ENCODE results near the gene FDXR. TPM values are rescaled to one million over a fixed set of nuclear protein-coding genes. Genes with fewer than 3 reads are reported as not detected.

Gene FDXR
- total and polyA plus RNA-seq, 9 of the 15 experiments (the other 6 are each of a cell fraction or from before 2014, with no cell fraction given), result 0.89 to 70.7 (median 30.9) TPM

DNA sequence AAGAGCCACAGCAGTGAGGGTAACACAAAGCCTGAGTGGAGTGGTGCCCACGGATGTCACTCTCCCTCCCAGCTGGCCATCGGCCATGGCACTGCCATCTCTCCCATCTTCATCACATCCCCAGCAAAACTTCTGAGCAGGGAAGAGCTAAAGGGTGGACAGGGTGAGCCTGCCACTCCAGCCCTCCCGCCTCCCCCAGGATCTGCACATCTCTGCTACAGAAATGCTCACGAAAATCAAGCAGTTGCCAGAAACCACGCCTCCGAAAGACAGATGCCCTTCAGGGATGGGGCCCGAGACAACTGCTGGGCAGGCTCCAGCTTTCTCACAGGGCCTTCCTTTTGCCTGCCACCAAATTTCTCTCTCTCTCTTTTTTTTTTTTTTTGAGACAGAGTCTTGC lies 16.7 kb downstream of the FDXR start:
- H3K79me2 ChIP-seq (ENCODE audit: control insufficient read depth, insufficient read depth, low read length), result no peaks in the 10 kb centered on the region
- TF ChIP-seq, protein P1, sequence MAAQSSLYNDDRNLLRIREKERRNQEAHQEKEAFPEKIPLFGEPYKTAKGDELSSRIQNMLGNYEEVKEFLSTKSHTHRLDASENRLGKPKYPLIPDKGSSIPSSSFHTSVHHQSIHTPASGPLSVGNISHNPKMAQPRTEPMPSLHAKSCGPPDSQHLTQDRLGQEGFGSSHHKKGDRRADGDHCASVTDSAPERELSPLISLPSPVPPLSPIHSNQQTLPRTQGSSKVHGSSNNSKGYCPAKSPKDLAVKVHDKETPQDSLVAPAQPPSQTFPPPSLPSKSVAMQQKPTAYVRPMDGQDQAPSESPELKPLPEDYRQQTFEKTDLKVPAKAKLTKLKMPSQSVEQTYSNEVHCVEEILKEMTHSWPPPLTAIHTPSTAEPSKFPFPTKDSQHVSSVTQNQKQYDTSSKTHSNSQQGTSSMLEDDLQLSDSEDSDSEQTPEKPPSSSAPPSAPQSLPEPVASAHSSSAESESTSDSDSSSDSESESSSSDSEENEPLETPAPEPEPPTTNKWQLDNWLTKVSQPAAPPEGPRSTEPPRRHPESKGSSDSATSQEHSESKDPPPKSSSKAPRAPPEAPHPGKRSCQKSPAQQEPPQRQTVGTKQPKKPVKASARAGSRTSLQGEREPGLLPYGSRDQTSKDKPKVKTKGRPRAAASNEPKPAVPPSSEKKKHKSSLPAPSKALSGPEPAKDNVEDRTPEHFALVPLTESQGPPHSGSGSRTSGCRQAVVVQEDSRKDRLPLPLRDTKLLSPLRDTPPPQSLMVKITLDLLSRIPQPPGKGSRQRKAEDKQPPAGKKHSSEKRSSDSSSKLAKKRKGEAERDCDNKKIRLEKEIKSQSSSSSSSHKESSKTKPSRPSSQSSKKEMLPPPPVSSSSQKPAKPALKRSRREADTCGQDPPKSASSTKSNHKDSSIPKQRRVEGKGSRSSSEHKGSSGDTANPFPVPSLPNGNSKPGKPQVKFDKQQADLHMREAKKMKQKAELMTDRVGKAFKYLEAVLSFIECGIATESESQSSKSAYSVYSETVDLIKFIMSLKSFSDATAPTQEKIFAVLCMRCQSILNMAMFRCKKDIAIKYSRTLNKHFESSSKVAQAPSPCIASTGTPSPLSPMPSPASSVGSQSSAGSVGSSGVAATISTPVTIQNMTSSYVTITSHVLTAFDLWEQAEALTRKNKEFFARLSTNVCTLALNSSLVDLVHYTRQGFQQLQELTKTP (IDR thresholded peaks at IDR 0.05; ENCODE audit: low read depth in 1 of 2, partially characterized antibody in 2 of 2), result no peak
- TF ChIP-seq MTA1 (IDR thresholded peaks at IDR 0.05; ENCODE audit: borderline replicate concordance) (no peak), ZNF140 (CRISPR knock-in tag; IDR thresholded peaks at IDR 0.05) (no peak), ZKSCAN8 (CRISPR knock-in tag; IDR thresholded peaks at IDR 0.05) (no peak), LARP7 (IDR thresholded peaks at IDR 0.05) (no peak), KLF13 (tag; IDR thresholded peaks at IDR 0.05; ENCODE audit: borderline replicate concordance, low read depth) (no peak), MLLT1 (IDR thresholded peaks at IDR 0.05) (no peak), ZC3H11A (IDR thresholded peaks at IDR 0.05; ENCODE audit: low read depth, low read length) (no peak), PURB (CRISPR knock-in tag; IDR thresholded peaks at IDR 0.05; ENCODE audit: low read depth) (no peak), ZNF146 (CRISPR knock-in tag; IDR thresholded peaks at IDR 0.05; ENCODE audit: unreplicated experiment) (no peak), FOXK2 (conservative IDR thresholded peaks at IDR 0.05 in 1 of 2, IDR thresholded peaks at IDR 0.05 in 1 of 2; ENCODE audit: low read depth in 2 of 2) (no peak), RAD51 (IDR thresholded peaks at IDR 0.05; ENCODE audit: borderline replicate concordance, low read depth) (no peak)
- ChIA-PET CTCF (ENCODE audit: low intra/inter-chr PET ratio) (no interaction called here), POLR2A (interaction anchor here (0.6 to 1.4 kb wide), 4 partner anchors 15 to 494 kb away, joined by 3 read pairs; no protein-coding TSS in a partner anchor)
- 0 out of 2 replicates have a peak, but pooled peaks cover under 1% of the 10 kb centered on the region for H4K20me1 ChIP-seq (replicated peaks; ENCODE audit: control insufficient read depth, insufficient read depth, low read length)
- no peaks in the 10 kb centered on the region for H3K9me3 ChIP-seq (replicated peaks; ENCODE audit: control insufficient read depth, insufficient read depth, low read depth, low read length)
- BruUV-seq (replicated peaks), result no TSS peak
- intact Hi-C loops (cut with micrococcal nuclease) (no loop called here), in situ Hi-C loops (cut with MboI) (loop anchor here (5.0 kb wide), 1 partner anchor 64 kb away; no protein-coding TSS in a partner anchor)
- H2AFZ ChIP-seq (ENCODE audit: low read depth, low read length), result no peak overlapping the region
- no peak overlapping the region for H3K4me3 ChIP-seq
- H3K36me3 ChIP-seq (ENCODE audit: control insufficient read depth, insufficient read depth, low read length), result no peaks in the 10 kb centered on the region
- no peak for ATAC-seq
- H3K4me1 ChIP-seq (replicated peaks in 1 of 2; ENCODE audit: control insufficient read depth in 2 of 2, insufficient read depth in 2 of 2, low read length in 2 of 2), result peaks cover 0 to 48% of the 10 kb centered on the region in 2 experiments; a peak in 2 of 5 replicates
- no peak for FAIRE-seq
- H3K4me2 ChIP-seq (ENCODE audit: insufficient read depth, low read length), result no peak overlapping the region
- no peaks in the 10 kb centered on the region for H3K9me1 ChIP-seq (ENCODE audit: control insufficient read depth, insufficient read depth, low read length)
- H3K27ac ChIP-seq (ENCODE audit: extremely low read depth, low read depth, low read length), result no peak overlapping the region
- peaks cover 0 to 37% of the 10 kb centered on the region in 2 experiments; a peak in 2 of 5 replicates for H3K27me3 ChIP-seq (ENCODE audit: control insufficient read depth in 2 of 2, insufficient read depth in 2 of 2, low read length in 2 of 2)
- DNase-seq (ENCODE audit: extremely low read depth in 1 of 4, low spot score in 3 of 4), result no peak
- H3K9ac ChIP-seq (ENCODE audit: insufficient read depth in 1 of 2, low read depth in 2 of 2, low read length in 2 of 2), result 0 out of 4 replicates have a peak overlapping the region, but pooled peaks of 1 of the 2 experiments have one; percentile 26
- 32% methylated on average over 7 of the region's 7 CpGs for WGBS (ENCODE audit: insufficient coverage, low coverage, missing lambda C conversion rate)
